CD8-positive, alpha-beta memory T cell (primary cell): ENCODE data around the gene NPHP4. TPM values are rescaled to one million over a fixed set of nuclear protein-coding genes. Genes with fewer than 3 reads are reported as not detected.
"Not testable (repeated sequence)": the region's sequence is repeated elsewhere in the genome, so short reads cannot be mapped to it uniquely, and the experiment has no call there.

ENCODE experiments used
- CTCF ChIA-PET: fragments of 350-600 bp; sonication (Branson Sonifier 250); formaldehyde crosslinking; loops from one replicate; lab custom pipeline; 2021; ENCODE audit warnings: antibody characterized with exemption; lab: Charles Lee
- POLR2A ChIA-PET: fragments of 350-600 bp; sonication (Branson Sonifier 250); formaldehyde crosslinking; loops from one replicate; lab custom pipeline; 2021; ENCODE audit warnings: antibody characterized with exemption; lab: Charles Lee
- DNase-seq, 5 donors: peaks; one replicate each; pipeline versions ENCODE4 v3.0.0 to v3.0.0-alpha.2; 2020 to 2022; ENCODE audit warnings: mixed read lengths in 1 of 5
- H3K27ac ChIP-seq: one replicate; pipeline ENCODE4 v1.7.0; 2013; ENCODE audit warnings: low read depth, mild to moderate bottlenecking, low read length, moderate library complexity
- H3K27me3 ChIP-seq: 2 replicates; pipeline ENCODE4 v1.7.0; 2013; ENCODE audit warnings: low read length, mild to moderate bottlenecking; ENCODE audit not compliant: insufficient read depth, poor library complexity, severe bottlenecking
- H3K36me3 ChIP-seq: 2 replicates; pipeline ENCODE4 v1.7.0; 2013; ENCODE audit warnings: mild to moderate bottlenecking, low read length, moderate library complexity; ENCODE audit not compliant: insufficient read depth
- H3K4me1 ChIP-seq: 2 replicates; pipeline ENCODE4 v1.7.0; 2013; ENCODE audit warnings: mild to moderate bottlenecking, low read length, moderate library complexity; ENCODE audit not compliant: insufficient read depth
- H3K4me3 ChIP-seq: 2 replicates; pipeline ENCODE4 v1.7.0; 2013; ENCODE audit warnings: mild to moderate bottlenecking, low read length
- H3K9me3 ChIP-seq: 2 replicates; pipeline ENCODE4 v1.7.0; 2013; ENCODE audit warnings: mild to moderate bottlenecking, low read length
- H3K27ac Mint-ChIP-seq, 8 donors: one replicate each; pipeline ENCODE4 v1.8.0; 2020 to 2021; ENCODE audit warnings: mixed read lengths in 8 of 8, mild to moderate bottlenecking in 6 of 8, inconsistent platforms in 3 of 8, moderate library complexity in 3 of 8
- H3K27me3 Mint-ChIP-seq, 2 donors: one replicate each; pipeline ENCODE4 v1.8.0; 2020 to 2021; ENCODE audit warnings: mixed read lengths in 2 of 2, mild to moderate bottlenecking in 1 of 2, moderate library complexity in 1 of 2
- H3K36me3 Mint-ChIP-seq, 3 donors: one replicate each; pipeline ENCODE4 v1.8.0; 2020 to 2021; ENCODE audit warnings: mixed read lengths in 3 of 3, inconsistent platforms in 1 of 3, mild to moderate bottlenecking in 1 of 3
- H3K4me1 Mint-ChIP-seq, 3 donors: one replicate each; pipeline ENCODE4 v1.8.0; 2020 to 2021; ENCODE audit warnings: mixed read lengths in 3 of 3, inconsistent platforms in 1 of 3, mild to moderate bottlenecking in 1 of 3
- H3K4me3 Mint-ChIP-seq, 7 donors: one replicate each; pipeline ENCODE4 v1.8.0; 2020 to 2021; ENCODE audit warnings: mixed read lengths in 7 of 7, mild to moderate bottlenecking in 6 of 7, moderate library complexity in 4 of 7, inconsistent platforms in 2 of 7
- H3K9me3 Mint-ChIP-seq, 5 donors: one replicate each; pipeline ENCODE4 v1.8.0; 2020 to 2022; ENCODE audit warnings: mixed read lengths in 5 of 5, mild to moderate bottlenecking in 3 of 5, moderate library complexity in 2 of 5, inconsistent platforms in 1 of 5
- polyA plus RNA-seq: library from polyadenylated mRNA; unstranded; fragments of 300-500 nt; fragmentation: Illumina TruSeq; gene quantifications from one replicate; pipeline ENCODE4 v1.2.3, GENCODE V29; 2021
- total RNA-seq, 2 experiments: library from RNA; stranded (reverse); gene quantifications; one replicate each; pipeline ENCODE4 v1.2.3, GENCODE V29; 2021

Gene NPHP4
- total and polyA plus RNA-seq, 3 experiments from 2014 or later: 1.2 to 11.5 (median 11.2) TPM

DNA sequence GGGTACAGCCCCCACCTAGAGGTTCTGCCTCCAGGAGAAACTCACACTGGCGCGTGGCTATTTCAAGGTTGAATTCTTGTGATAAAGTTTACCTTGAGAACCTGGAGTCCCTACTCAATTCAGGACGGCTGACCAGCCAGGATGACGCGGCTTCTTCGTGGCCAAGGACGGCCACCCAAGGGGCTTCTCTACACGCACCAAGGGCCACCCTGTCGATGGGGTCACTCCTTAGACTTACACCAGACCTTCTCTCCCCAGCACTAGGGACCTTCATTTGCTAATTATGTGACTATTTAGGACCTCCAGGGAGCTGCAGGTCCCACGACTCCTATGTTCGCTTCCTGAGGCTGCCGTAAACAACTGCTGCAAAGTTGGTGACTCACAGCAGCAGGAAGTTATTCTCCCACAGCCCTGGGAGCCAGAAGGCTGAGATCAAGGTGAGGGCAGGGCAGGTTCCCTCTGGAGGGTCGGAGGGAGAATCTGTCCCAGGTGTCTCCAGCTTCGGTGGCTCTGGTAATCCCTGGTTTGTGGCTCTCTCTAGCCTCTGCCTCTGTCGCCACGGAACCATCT is 135.9 kb downstream of the NPHP4 start:
- peaks cover 0 to 3% of the 10 kb centered on the region in 2 donors for H3K27me3 Mint-ChIP-seq
- no peaks in the 10 kb centered on the region for H3K9me3 ChIP-seq
- H3K4me1 Mint-ChIP-seq: no peaks in the 10 kb centered on the region
- no peak overlapping the region for H3K4me3 ChIP-seq
- H3K36me3 ChIP-seq: no peaks in the 10 kb centered on the region
- H3K4me3 Mint-ChIP-seq: no peak overlapping the region
- peak overlapping the region in 1 of 8 donors; percentile 9 for H3K27ac Mint-ChIP-seq
- no peak for DNase-seq
- no peaks in the 10 kb centered on the region for H3K4me1 ChIP-seq
- H3K27ac ChIP-seq: no peak overlapping the region
- H3K27me3 ChIP-seq: no peaks in the 10 kb centered on the region
- H3K9me3 Mint-ChIP-seq: peaks cover 0 to 4% (median 2%) of the 10 kb centered on the region in 5 donors
- H3K36me3 Mint-ChIP-seq: peaks cover 0 to 1% (median 0%) of the 10 kb centered on the region in 3 donors
- CTCF ChIA-PET: no interaction called here
- POLR2A ChIA-PET: no interaction called here

DNA sequence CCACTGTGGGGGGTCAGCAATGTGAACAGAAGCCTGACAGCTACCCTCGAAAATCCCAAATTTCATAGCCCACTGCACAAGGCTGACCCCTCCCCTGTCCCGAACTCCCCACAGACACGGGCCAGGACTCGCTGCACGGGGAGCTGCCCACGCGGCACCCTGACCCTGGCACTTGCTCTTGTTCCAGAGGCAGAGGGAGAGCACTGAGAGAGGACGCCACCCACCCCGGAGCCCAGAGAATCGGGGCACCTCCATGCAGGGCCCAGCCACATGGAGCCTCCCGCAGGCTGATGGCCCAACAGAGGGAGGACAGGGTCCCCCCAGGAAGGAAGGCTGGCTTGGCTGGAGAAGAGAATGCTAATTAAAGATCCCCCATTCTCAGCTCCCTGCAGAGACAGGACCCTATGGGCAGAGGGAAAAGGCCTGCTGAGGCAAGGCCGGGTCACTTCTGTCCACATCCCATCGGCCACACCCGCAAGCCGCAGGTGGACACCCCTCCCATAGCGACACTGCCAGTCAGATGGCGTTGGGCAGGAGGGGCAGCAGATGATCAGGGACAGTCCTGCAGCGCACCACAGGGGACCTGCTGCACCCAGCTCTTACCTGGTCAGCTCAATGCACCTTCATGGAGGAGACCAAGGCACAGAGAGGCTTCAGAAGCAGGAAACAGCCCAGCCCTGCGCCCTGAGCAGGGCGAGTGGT is 136.9 kb downstream of the NPHP4 start:
- Histone ChIP-seq H3K27me3 (no peaks in the 10 kb centered on the region), H3K36me3 (no peaks in the 10 kb centered on the region), H3K9me3 (no peaks in the 10 kb centered on the region), H3K4me3 (no peak overlapping the region), H3K27ac (no peak overlapping the region), H3K4me1 (no peaks in the 10 kb centered on the region)
- H3K36me3 Mint-ChIP-seq: peaks cover 0 to 1% (median 0%) of the 10 kb centered on the region in 3 donors
- no peak for DNase-seq
- ChIA-PET CTCF (no interaction called here), POLR2A (no interaction called here)
- H3K9me3 Mint-ChIP-seq: peaks cover 0 to 4% (median 2%) of the 10 kb centered on the region in 5 donors
- H3K27ac Mint-ChIP-seq: no peak overlapping the region
- no peak overlapping the region for H3K4me3 Mint-ChIP-seq
- peaks cover 0 to 3% of the 10 kb centered on the region in 2 donors for H3K27me3 Mint-ChIP-seq
- H3K4me1 Mint-ChIP-seq: no peaks in the 10 kb centered on the region

DNA sequence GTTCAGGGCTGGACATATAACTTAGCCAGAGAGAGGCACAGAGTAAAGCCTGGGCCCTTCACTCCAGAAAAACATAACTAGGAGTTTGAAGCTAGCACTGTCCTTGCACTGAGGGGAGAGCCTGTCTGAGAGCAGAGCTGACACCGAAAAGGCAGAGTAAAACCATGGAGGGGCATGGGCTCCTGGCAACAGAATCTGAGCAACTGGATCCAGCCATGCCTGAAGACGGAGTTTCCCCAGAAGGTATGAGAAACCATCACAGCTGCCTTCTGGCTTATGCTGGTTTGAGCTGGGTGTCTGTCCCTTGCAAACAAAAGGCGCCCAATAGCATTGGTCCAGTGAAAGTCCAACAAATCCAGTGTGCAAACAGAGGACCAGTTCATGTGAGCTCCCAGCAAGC is 137.5 kb downstream of the NPHP4 start:
- Mint-ChIP-seq H3K4me1 (no peaks in the 10 kb centered on the region), H3K4me3 (no peak overlapping the region), H3K9me3 (peaks cover 0 to 4% (median 2%) of the 10 kb centered on the region in 5 donors), H3K27me3 (peaks cover 0 to 3% of the 10 kb centered on the region in 2 donors), H3K36me3 (no peaks in the 10 kb centered on the region), H3K27ac (peak overlapping the region in 1 of 8 donors; percentile 33)
- no peak for DNase-seq
- Histone ChIP-seq H3K9me3 (no peaks in the 10 kb centered on the region), H3K36me3 (no peaks in the 10 kb centered on the region), H3K27ac (no peak overlapping the region), H3K27me3 (no peaks in the 10 kb centered on the region), H3K4me1 (no peaks in the 10 kb centered on the region), H3K4me3 (no peak overlapping the region)
- POLR2A ChIA-PET: no interaction called here
- CTCF ChIA-PET: no interaction called here

DNA sequence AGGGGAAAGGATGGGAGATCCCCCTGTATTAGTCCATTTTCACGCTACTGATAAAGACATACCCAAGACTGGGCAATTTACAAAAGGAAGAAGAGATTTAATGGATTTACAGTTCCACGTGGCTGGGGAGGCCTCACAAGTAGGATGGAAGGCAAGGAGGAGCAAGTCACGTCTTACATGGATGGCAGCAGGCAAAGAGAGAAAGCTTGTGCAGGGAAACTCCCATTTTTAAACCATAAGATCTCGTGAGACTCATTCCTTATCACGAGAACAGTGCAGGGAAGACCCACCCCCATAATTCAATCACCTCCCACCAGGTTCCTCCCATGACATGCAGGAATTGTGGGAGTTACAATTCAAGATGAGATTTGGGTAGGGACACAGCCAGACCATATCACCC is 138.4 kb downstream of the NPHP4 start:
- POLR2A ChIA-PET, H3K4me3 ChIP-seq, H3K36me3 ChIP-seq, DNase-seq, CTCF ChIA-PET, H3K4me1 ChIP-seq, H3K9me3 ChIP-seq, H3K27ac Mint-ChIP-seq, H3K4me3 Mint-ChIP-seq, H3K27me3 ChIP-seq, H3K27ac ChIP-seq, H3K27me3 Mint-ChIP-seq, H3K9me3 Mint-ChIP-seq, H3K36me3 Mint-ChIP-seq, H3K4me1 Mint-ChIP-seq: not testable (repeated sequence)

DNA sequence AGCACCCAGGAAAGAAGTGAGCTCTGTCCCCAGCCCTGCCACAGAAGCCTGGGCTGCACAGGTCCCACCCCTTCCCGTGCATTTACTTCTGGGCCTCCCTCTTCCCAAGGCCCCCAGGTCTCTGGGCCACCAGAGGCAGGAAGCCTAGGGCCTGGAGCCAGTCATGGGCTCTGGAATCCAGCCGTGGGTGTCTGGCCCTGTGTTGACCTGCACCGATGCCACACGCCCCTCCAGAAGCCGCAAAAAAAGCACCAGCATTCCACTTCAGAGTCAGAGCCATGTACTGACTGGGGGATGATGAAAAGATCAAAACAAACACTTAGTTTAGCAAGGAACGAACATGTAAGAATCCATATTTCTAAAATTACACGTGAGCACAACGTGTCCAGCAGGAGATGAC is 141.7 kb downstream of the NPHP4 start:
- H3K4me1 Mint-ChIP-seq: no peaks in the 10 kb centered on the region
- H3K4me3 Mint-ChIP-seq: no peak overlapping the region
- peaks cover 5 to 6% of the 10 kb centered on the region in 2 donors for H3K27me3 Mint-ChIP-seq
- no peaks in the 10 kb centered on the region for H3K9me3 ChIP-seq
- ChIA-PET CTCF (no interaction called here), POLR2A (no interaction called here)
- H3K27ac ChIP-seq: no peak overlapping the region
- no peaks in the 10 kb centered on the region for H3K4me1 ChIP-seq
- no peaks in the 10 kb centered on the region for H3K27me3 ChIP-seq
- H3K36me3 ChIP-seq: no peaks in the 10 kb centered on the region
- no peaks in the 10 kb centered on the region for H3K36me3 Mint-ChIP-seq
- DNase-seq: no peak
- peaks cover 0 to 4% (median 2%) of the 10 kb centered on the region in 5 donors for H3K9me3 Mint-ChIP-seq
- no peak overlapping the region for H3K4me3 ChIP-seq
- no peak overlapping the region for H3K27ac Mint-ChIP-seq

DNA sequence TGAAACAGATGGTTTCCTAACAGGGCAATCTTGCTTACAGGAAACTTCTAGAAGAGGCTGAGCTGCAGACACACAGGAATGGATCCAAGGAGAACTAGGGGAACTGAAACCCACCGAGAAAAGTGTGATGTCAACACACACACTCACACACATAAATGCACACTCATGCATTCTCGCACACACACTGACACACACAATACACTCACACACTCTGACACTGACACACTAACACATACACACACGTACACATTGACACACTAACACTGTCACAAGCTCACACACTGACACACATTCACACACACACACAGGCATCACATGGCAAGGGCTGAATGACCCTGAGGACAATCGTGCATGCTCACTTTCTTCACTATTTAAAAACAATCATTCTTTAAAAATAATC is 142.7 kb downstream of the NPHP4 start:
- CTCF ChIA-PET: no interaction called here
- H3K27me3 Mint-ChIP-seq: peaks cover 3 to 7% of the 10 kb centered on the region in 2 donors
- H3K27me3 ChIP-seq: no peaks in the 10 kb centered on the region

DNA sequence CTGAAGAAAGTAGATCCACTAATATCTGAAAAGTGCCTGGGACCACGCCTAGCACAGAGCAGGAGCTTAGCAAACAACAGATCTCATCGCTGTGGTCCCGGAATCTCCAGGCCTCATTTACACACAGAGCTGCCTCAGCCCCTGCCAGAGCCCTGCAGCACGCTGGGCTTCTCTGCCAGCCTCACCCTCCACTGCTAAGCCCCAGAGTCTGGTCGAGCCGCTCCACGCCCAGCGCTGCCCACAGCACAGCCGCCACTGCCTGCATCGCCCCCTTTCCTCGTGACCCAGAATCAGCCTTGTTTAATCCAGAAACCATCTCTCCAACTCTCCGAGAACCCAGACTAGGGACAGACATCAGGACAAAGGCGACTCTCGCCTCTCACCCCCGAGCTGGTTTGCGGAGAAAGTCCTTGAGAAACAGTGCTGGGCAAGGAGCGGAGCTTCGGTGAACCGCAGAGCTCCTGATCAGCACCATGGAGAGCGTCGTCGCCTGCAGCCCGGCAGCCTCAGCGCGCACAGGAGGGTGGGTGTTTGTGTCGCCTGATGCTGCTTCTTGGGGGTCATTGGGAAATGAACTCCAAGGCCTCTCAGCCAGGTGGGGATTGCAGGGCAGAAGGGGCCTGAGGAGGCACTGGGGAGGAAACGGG is 145.1 kb downstream of the NPHP4 start:
- no peak overlapping the region for H3K27ac Mint-ChIP-seq
- Histone ChIP-seq H3K9me3 (no peaks in the 10 kb centered on the region), H3K27me3 (no peaks in the 10 kb centered on the region), H3K27ac (no peak overlapping the region), H3K4me1 (no peaks in the 10 kb centered on the region), H3K36me3 (no peaks in the 10 kb centered on the region), H3K4me3 (no peak overlapping the region)
- peaks cover 0 to 2% (median 0%) of the 10 kb centered on the region in 5 donors for H3K9me3 Mint-ChIP-seq
- CTCF ChIA-PET: no interaction called here
- POLR2A ChIA-PET: no interaction called here
- no peaks in the 10 kb centered on the region for H3K4me1 Mint-ChIP-seq
- no peak overlapping the region for H3K4me3 Mint-ChIP-seq
- peaks cover 2 to 7% of the 10 kb centered on the region in 2 donors for H3K27me3 Mint-ChIP-seq
- DNase-seq: no peak
- H3K36me3 Mint-ChIP-seq: no peaks in the 10 kb centered on the region

More for the DNA sequence above, 142.7 kb downstream of the NPHP4 start:
- Mint-ChIP-seq H3K4me1 (no peaks in the 10 kb centered on the region), H3K9me3 (peaks cover 0 to 4% (median 2%) of the 10 kb centered on the region in 5 donors), H3K27ac (no peak overlapping the region), H3K36me3 (no peaks in the 10 kb centered on the region), H3K4me3 (no peak overlapping the region)
- H3K9me3 ChIP-seq: no peaks in the 10 kb centered on the region
- H3K36me3 ChIP-seq: no peaks in the 10 kb centered on the region
- H3K4me3 ChIP-seq: no peak overlapping the region
- DNase-seq: no peak
- POLR2A ChIA-PET: no interaction called here
- H3K4me1 ChIP-seq: no peaks in the 10 kb centered on the region
- no peak overlapping the region for H3K27ac ChIP-seq

DNA sequence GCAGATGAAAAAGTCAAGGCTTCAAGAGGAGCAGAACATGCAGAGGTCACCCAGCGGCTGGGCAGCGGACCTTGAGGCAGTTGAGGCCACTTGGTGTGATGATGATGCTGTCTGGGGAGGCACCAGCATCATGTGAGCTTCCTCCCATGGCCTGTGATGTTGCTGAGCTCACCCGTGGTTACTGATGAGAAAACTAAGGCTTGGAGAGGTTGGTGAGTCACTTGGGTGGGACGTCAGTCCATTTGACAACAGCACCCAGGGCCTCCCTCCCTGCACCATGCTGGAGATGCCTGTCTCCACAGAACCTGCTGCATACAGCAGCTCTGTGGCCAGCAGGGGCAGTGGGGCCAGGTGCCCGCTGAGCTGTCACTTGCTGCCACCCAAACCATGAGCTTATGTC is 146.8 kb downstream of the NPHP4 start:
- H3K27me3 Mint-ChIP-seq: peaks cover 2 to 7% of the 10 kb centered on the region in 2 donors
- POLR2A ChIA-PET: no interaction called here
- peak in 1 of 5 donors; percentile 27 for DNase-seq
- no peaks in the 10 kb centered on the region for H3K4me1 ChIP-seq
- no peaks in the 10 kb centered on the region for H3K27me3 ChIP-seq
- peaks cover 0 to 2% (median 0%) of the 10 kb centered on the region in 5 donors for H3K9me3 Mint-ChIP-seq
- CTCF ChIA-PET: no interaction called here
- no peak overlapping the region for H3K4me3 Mint-ChIP-seq
- H3K27ac Mint-ChIP-seq: no peak overlapping the region
- H3K4me1 Mint-ChIP-seq: no peaks in the 10 kb centered on the region
- no peak overlapping the region for H3K27ac ChIP-seq
- H3K36me3 ChIP-seq: no peaks in the 10 kb centered on the region
- no peak overlapping the region for H3K4me3 ChIP-seq
- no peaks in the 10 kb centered on the region for H3K9me3 ChIP-seq
- H3K36me3 Mint-ChIP-seq: no peaks in the 10 kb centered on the region
